ENCODE data around the gene BRD3OS. TPM values are rescaled to one million over a fixed set of nuclear protein-coding genes. Genes with fewer than 3 reads are reported as not detected.

The BRD3OS gene
- total RNA-seq, 6 donors from 2014 or later, result 7.0 to 17.8 (median 11.6) TPM

GRCh38 chr9:134076644-134077043 is 51.4 kb downstream of the BRD3OS start:
- H3K4me1 ChIP-seq, result no peaks in the 10 kb centered on the region
- no peak for ATAC-seq (ENCODE audit: low FRiP score in 2 of 2)
- no peak overlapping the region for H3K27ac ChIP-seq
- peaks cover 0 to 18% (median 7%) of the 10 kb centered on the region in 4 donors for H3K9me3 ChIP-seq
- 50 to 54% methylated on average over 1 of the region's 1 CpG for WGBS, 2 donors
- no peak overlapping the region for H3K4me3 ChIP-seq
- no peaks in the 10 kb centered on the region for H3K27me3 ChIP-seq
- TF ChIP-seq POLR2A (IDR thresholded peaks at IDR 0.05), result no peak
- TF ChIP-seq, protein P1, sequence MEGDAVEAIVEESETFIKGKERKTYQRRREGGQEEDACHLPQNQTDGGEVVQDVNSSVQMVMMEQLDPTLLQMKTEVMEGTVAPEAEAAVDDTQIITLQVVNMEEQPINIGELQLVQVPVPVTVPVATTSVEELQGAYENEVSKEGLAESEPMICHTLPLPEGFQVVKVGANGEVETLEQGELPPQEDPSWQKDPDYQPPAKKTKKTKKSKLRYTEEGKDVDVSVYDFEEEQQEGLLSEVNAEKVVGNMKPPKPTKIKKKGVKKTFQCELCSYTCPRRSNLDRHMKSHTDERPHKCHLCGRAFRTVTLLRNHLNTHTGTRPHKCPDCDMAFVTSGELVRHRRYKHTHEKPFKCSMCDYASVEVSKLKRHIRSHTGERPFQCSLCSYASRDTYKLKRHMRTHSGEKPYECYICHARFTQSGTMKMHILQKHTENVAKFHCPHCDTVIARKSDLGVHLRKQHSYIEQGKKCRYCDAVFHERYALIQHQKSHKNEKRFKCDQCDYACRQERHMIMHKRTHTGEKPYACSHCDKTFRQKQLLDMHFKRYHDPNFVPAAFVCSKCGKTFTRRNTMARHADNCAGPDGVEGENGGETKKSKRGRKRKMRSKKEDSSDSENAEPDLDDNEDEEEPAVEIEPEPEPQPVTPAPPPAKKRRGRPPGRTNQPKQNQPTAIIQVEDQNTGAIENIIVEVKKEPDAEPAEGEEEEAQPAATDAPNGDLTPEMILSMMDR (IDR thresholded peaks at IDR 0.05), result no peak
- no peaks in the 10 kb centered on the region for H3K36me3 ChIP-seq
- no peak for DNase-seq

Other genes with a start within 250 kb of the BRD3OS start
- 10 to 100 TPM; 12.0 to 38.8 (median 22.0) TPM for gene VAV2, start 33.2 kb upstream of the BRD3OS start, total RNA-seq
- 10 to 100 TPM; 20.2 to 87.7 (median 44.3) TPM for gene BRD3, start 42.5 kb downstream of the BRD3OS start, total RNA-seq
- gene WDR5, start 110.6 kb downstream of the BRD3OS start, total RNA-seq, result 10 to 100 TPM; 23.3 to 48.2 (median 27.3) TPM
- gene RNU6ATAC, start 139.1 kb downstream of the BRD3OS start, total RNA-seq, result 100 to 1,000 TPM in 1 of 6 donors, 10 to 100 TPM in 1, not detected in 4; 70.7 to 223 TPM

Measured in upper lobe of left lung (tissue), 6 donors.